HG02943 (cell line): ENCODE data around the gene HSPB7.
"Not testable (repeated sequence)": the region's sequence is repeated elsewhere in the genome, so short reads cannot be mapped to it uniquely, and the experiment has no call there.

ENCODE experiments used
- ATAC-seq: cut with Tn5 transposase; IDR thresholded peaks from one replicate; pipeline ENCODE4 v1.9.1; 2021; ENCODE audit warnings: mild to moderate bottlenecking, low read depth, moderate library complexity; ENCODE audit not compliant: unreplicated experiment

HSPB7 gene

DNA sequence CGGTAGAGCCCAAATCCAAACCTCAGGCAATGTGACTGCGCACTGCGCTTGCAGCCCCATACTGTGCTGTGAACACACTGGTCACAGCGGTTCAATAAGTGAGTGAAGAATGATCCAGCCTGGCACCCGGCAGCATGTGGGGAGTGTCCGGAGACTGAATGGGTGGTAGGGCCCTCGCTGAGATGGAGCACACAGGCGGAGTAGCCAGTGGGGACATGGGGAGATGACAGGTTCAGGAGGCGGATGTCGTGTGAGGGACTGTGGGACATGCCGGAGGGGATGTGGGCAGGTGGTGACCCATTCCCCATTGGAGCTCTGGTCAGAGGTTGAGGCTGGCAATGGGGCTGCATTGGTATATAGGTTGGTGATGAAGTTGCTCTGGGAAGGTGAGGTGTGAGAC lies 8.2 kb downstream of the HSPB7 start:
- no peak for ATAC-seq

DNA sequence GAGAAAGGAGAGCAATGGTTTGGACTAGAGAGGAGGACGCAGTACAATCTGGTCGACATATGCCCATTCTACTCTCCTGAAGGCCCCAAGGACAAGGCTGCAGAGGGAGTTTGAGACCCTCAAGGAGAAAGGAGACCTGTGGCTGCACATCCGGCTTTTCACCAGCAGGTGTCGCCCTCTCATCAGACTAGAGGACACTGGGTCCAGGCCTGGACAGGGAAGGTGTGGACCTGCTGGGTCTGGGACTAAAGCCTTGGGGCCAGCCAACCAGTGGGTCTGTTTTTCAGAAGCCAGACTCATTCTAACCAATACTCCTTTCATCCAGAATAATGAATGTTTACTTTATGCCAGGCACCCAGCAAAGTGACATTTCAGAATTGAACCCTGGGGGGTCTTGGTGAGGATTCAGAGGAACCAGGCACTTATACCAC lies 8.8 kb downstream of the HSPB7 start:
- no peak for ATAC-seq

DNA sequence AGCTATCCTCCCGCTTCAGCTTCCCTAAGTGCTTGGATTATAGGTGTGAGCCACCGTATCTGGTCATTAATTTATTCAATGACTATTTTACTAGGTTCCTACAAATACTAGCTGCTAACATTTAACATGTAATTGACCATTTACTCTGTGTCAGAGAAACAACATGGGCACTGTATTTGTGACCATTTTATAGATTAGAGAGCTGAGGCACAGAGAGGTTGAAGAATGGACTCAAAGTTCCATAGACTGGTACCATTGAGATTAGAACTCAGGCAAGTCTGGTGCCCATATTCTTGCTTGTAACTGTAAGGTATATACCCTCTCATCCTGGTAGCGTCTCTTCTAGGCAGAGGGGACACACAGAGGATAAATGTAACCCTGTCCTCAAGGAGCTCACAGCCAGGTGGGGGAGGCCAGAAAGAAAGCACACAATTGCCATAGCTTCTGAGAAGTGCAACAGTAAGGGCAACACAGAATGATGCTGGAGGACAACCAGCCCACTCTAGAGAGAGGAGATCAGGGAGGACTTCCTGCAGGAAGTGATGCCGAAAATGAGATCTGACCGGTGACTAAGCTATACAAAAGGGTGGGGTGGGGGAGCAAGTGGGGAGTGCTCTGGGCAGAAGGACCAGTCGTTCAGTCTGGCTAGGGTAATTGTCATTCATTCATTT lies 10.0 kb downstream of the HSPB7 start:
- ATAC-seq: no peak

DNA sequence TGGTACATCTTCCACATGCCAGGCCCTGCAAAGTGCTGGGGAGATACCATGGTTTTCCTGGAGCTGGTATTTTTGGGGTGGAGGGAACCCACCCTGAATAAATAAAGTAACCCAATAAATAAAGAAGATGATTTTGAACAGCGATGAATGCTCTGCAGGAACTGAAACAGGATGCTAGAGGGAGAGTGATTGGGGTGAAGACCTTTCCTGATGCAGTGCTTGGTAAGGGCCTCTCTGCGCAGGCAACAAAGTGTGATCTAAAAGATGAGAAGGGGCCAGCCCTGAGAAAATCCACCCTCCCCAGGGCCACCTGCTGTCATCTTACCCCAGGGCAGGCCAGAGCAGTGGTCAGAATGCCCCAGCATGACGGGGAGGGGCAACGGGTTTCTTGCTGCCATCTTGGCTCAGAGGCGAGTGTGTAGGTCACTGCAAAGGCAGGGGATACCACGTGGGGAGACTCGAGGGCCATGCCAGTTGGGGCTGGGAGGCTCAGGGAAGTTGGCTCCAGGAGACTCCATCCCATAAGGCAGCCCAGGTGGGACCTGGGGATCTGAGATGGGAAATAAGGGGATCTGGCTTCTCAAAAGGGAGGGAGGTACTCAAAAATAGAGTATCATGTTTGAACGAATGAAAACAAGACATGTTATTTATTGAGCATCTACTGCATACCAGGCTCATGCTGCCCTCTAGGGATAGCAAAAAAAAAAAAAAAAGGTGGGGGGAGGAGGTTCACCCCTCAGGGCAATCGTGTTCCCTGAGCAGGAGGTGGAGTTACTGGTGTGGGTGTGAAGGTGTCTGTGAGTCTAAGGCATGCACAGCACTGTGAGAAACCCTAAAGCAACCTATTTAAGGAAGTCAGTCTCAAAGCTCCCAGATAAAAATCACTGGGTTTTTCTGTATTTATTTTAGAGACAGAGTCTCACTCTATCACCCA lies 11.0 kb downstream of the HSPB7 start:
- ATAC-seq: no peak

DNA sequence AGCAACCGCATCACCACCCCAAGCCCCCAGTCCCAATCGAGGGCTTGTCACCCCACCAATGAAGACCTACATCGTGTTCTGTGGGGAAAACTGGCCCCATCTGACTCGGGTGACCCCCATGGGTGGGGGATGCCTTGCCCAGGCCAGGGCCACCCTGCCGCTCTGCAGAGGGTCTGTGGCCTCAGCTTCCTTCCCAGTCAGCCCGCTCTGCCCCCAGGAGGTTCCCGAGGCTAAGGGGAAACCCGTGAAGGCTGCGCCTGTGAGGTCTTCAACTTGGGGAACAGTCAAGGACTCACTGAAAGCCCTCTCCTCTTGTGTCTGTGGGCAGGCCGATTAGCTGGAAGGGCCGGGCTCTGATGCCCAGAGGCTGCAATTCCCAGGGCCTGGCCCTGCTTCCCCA lies 11.8 kb downstream of the HSPB7 start:
- no peak for ATAC-seq

DNA sequence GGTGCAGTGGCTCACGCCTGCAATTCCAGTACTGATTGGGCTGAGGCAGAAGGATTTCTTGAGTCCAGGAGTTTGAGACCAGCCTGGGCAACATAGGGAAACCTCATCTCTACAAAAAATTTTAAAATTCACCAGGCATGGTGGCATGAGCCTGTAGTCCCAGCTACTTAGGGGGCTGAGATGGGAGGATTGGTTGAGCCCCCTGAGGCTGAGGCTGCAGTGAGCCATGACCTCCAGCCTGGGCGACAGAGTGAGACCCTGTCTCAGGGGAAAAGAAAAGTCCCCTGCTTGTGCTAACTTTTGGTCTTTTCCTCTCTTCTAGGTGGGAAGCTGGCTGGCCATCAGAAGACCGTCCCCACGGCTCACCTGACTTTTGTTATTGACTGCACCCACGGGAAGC lies 12.2 kb downstream of the HSPB7 start:
- no peak for ATAC-seq

DNA sequence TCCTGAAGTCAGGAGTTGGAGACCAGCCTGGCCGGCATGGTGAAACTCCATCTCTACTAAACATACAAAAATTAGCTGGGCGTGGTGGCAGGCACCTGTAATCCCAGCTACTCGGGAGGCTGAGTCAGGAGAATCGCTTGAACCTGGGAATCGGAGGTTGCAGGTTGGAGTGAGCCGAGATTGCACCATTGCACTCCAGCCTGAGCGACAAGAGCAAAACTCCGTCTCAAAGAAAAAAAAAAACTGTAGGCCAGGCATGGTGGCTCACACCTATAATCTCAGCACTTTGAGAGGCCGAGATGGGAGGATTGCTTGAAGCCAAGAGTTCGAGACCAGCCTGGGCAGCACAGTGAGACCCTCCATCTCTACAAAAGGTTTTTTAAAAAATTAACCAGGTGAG lies 16.6 kb downstream of the HSPB7 start:
- not testable (repeated sequence) for ATAC-seq

DNA sequence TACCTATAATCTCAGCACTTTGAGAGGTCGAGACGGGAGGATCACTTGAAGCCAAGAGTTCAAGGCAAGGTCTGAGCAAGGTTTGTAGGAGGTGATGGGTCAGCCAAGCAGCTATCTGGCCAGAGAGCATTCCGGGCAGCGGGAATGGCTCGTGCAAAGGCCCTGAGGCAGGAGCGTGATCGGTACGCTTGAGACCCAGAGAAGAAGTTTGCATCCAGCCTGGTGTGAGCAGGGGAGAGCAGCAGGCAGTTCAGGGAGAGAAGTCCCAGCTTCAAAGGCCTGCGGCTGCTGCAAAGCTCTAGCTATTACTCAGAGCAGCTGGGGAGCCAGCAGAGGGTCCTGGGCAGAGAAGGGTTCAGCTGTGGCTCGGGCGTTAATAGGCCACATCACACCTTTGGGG lies 18.9 kb downstream of the HSPB7 start:
- no peak for ATAC-seq

DNA sequence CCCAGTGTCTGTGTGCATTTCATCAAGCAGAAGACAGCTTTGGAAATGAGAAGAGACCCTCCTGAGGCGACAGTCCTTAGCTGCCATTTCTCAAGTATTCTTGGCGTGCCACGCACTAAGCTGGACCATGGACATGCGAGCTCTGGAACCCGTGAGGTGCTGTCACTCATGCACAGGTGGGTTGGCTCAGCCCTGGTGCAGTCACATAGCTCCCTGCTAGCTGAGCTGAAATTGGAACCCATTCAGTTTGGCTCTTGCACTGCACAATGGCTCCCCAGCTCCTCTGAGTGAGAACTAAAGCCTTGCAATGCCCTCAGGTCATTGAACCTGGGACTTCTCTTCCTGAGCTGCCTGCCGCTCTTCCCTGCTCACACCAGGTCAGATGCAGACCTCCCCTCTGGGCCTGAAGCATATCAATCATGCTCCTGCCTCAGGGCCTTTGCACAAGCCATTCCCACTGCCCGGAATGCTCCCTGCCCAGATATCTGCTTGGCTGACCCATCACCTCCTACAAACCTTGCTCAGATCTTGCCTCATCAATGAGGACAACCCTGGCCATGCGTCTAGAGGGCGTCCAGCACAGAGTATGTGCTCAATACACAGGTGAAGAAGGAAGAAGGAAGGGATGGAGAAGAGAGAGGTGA lies 20.1 kb downstream of the HSPB7 start:
- no peak for ATAC-seq

DNA sequence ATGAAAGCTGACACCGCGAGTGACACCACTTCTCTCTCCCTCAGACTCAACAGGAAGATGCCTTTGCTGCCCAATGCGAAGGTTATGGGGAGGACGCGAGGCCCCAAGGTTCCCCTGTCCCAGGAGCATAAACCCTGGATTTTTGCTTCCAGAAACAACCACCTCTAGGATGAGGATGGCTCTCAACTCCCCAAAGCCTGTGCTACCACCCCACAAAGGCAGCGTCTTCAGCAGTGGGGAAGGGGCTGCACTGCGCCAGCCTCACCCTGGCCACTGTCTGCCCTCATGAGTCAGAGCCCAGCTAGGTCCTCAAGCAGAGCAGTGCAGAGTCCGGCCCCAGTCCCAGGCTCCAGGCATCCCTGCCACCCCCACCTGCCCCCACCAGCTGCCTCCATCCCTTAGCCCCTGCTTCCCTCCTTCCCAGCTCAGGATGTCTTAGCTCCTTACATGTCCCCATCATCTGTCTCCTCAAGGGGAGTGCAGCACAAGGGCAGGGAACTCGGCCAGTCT lies 20.7 kb downstream of the HSPB7 start:
- ATAC-seq: no peak

DNA sequence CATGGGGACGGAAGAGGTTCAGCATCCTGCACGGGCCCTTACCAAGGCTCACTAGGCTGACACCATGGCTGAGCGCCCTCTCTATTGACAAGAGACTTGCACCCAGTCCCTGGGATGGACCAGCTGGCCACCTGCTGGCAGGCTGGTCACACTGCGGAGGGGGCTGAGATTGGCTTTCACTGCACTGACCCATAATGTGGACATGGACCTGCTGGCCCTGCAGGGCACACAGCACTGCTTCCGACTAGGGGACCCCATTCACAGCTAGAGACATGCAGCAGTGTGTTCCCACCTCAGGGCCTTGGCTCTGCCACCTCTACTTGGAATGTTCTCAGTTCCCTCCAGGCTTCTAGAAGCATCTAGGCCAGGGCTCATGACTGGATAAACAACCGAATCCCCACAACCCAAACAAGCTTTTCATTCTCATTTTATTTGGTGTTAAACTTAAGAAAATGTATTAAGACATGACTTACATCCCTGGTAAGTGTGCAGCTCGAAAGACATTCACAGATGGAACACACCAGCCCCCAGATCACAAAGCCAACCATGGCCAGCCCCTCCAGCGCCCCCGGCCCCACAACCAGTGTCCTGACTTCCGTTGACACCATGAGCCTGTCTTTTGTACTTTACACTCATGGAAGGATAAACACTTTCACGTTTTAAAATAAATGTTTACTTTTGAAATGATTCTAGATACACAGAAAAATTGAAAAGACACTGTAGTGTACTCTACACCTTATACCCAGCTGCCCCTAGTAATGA lies 23.1 kb downstream of the HSPB7 start:
- ATAC-seq: no peak

DNA sequence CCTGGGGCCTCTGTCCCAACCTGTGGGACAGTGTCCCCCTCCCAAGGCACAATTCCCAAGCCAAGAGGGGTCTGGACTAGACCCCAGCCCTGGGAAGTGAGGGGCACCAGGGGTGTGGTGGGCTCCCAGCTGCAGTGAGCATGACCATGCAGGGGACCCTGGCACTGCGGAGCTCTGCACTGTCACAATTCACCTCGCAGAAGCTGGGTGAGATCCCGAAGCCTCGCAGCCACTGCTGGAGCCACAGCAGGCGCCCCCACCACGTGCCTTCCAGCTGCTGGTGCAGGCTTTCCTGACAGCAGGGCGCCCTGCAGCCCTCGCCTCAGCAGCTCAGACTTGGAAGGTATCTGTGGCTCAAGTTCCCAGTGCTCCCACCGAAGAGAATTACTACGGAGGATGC lies 23.8 kb downstream of the HSPB7 start:
- ATAC-seq: no peak

DNA sequence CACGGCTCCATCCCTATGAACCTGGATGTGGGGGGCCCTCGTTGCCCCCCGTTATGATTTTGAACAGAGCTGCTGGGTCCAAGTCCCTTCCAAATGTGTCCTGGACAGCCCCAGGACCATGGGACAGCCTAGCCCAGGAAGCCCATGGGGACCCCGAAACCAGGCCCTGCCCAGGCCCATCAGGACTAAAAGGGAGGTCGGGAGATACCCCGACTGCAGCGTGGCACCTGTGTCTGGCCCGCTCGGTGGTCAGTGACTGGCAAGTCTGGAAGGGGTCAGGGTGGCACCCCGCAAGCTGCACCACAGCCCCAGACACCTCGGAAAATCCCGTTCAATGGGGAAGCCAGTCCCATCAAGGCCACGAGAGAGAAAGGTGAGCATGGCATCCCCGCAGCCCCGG lies 24.2 kb downstream of the HSPB7 start:
- no peak for ATAC-seq

DNA sequence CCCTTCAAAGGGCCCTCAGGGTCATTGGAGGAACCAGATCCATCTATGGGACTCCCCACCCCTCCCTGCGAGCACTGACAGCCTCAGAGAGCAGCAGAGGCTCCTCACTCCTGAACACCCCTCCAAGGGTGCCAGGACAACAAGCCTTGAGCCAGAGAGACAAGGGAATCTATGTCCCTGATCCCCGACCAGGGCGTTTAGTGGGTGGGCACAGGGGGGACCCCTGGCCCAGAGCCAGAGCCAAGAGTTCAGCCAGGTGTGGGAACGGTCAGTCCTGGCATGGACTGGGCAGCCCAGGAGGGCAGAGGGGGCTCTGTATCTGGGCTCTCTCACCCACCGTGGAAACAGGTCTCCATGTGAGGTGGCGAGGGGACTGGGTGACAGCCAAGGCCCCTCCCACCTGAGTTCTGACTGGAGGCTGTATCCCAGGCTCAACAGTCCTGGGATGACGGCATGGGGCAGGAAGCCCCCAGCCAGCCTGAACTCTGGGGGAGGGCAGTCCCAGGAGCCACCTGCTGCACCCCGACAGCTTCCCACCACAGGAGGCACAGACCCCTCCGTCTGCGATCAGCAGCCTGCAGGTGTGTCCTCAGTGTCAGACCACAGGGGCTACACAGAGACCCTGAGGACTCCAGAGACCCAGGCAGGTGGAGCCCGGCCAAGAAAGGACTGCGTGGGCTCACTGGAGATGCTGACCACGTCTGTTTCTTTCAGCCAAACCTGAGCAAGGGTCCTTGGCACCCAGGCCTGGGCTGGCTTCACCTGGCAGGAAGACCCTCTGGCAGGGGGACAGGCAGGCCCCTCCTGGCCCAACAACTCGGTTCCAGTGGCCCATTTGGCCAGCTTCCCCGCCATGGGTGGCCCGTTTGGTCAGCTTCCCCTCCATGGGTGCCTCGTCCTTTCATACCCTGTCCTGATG lies 25.0 kb downstream of the HSPB7 start:
- no peak for ATAC-seq

DNA sequence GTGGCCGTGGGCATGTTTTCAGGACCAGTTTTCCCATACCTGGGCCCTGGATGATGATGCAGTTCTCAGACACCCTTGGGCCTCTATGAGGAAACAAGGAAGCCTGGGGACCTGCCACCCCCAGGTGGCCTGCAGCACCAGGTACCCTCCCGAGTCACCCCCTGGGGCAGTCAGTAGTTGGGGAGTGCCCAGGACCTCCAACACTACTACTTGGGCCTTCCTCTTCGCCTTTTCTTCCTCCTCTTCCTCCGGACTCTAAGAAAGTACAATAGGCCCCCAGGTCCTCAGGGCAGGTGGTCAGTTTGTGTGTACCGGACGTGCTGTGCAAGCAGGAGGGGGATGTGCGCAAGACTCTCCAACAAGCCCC lies 25.7 kb downstream of the HSPB7 start:
- no peak for ATAC-seq

DNA sequence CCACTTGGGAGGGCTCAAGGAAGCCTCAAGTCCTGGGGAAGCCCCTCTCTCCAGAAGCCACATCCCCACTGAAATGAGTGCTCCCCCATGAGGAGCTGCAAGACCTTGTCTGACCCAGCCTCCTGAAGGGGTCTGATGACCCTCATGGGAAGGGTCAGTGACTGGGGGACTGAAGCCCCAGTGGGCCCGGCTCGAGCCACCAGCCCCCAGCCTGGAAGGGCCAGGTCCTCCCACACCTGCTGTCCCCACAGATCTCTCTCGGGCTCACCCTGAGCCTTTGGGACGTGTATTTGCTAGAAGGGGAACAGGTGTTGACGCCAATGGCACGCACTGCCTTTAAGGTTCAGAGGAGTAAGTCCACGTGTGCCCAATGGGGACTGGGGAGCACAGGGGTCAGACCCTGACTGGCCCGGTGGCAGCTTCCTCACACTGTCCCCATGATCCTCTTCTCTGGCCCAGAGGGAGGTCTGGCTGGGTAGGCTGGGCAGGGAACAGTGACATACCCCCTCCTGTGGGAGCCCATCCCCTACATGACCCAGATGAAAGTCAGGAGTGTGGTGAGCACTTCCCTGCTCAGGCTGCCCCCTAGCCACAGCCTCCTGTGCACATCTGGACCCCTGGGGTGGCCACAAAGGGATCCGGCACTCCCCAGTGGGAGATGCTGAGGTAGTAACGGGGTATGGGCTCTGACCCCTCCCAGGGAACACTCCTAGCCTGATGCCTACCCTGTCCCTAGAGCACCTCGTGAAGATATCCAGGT lies 26.2 kb downstream of the HSPB7 start:
- ATAC-seq: no peak

DNA sequence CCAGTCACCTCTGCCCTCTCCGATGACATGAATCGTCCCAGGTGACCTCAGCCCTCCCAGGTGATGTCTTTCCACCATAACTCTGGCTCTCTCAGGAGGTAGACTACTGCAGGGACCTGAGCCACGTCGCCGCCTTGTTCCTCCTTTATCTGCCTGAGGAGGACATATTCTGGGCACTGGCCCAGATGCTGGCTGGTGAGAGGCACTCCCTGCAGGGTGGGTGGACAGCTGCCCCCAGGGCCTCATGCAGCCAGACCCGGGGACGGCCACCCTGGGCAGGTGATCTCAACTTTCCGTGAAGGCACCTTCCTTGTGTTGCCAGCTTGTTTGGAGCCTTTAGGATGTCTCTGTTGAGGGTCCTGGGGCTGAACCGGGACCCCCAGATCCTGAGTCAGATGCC lies 28.1 kb downstream of the HSPB7 start:
- no peak for ATAC-seq

DNA sequence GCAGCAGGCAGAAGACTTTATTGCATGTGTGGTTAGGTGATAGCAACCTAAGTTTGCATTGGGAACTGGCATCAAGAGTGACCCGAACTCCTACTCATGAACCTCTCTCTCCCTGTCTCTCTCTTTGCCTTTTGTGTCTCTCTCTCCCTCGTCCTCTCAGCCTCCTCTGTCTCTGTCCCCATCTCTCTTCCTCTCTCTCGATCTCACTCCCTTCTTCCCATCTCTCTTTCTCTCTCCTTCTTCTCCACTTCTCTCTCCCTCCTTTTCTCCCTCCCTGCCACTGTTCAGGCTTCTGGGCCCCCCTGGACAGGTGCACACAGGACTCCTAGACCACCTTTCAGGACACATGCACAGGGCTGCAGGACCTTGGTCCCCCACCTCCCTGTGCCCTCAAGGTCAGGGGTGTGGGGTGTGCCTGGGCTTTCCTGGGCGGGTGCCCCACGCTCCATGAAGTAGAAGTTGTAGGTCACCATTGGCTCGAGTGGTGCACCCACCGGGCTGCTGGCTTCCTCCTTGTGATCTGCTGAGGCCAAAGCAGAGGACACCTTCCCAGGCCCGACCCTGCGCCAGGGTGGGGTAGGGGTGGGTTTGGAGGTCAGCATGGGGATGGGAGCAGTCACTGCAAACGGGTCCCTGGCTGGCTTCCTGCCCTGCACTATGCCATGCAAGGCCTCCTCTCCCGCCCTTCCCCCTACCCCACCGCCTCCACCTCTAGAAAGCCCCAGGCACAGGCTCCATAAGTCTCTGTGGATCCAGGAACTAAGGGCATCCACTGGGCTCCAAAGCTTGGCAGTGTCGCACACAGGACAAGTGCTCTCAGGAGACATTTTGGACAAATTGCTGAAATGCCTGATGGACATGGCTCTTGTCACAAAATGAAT lies 28.7 kb downstream of the HSPB7 start:
- no peak for ATAC-seq
